ENCODE results near the gene PRR35. TPM values are rescaled to one million over a fixed set of nuclear protein-coding genes. Genes with fewer than 3 reads are reported as not detected.

PRR35 gene
- total RNA-seq, 1 experiment from 2014 or later: 0.41 TPM

DNA sequence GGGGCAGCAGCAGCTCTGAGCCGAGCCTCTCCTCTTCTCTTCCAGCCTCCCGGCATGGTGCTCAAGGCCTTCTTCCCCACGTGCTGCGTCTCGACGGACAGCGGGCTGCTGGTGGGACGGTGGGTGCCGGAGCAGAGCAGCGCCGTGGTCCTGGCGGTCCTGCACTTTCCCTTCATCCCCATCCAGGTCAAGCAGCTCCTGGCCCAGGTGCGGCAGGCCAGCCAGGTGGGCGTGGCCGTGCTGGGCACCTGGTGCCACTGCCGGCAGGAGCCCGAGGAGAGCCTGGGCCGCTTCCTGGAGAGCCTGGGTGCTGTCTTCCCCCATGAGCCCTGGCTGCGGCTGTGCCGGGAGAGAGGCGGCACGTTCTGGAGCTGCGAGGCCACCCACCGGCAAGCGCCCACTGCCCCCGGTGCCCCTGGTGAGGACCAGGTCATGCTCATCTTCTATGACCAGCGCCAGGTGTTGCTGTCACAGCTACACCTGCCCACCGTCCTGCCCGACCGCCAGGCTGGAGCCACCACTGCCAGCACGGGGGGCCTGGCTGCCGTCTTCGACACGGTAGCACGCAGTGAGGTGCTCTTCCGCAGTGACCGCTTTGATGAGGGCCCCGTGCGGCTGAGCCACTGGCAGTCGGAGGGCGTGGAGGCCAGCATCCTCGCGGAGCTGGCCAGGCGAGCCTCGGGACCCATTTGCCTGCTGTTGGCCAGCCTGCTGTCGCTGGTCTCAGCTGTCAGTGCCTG, 14.0 kb downstream of the PRR35 start:
- in situ Hi-C loops (cut with HindIII; ENCODE audit: low sequenced_read_pairs): no loop called here

DNA sequence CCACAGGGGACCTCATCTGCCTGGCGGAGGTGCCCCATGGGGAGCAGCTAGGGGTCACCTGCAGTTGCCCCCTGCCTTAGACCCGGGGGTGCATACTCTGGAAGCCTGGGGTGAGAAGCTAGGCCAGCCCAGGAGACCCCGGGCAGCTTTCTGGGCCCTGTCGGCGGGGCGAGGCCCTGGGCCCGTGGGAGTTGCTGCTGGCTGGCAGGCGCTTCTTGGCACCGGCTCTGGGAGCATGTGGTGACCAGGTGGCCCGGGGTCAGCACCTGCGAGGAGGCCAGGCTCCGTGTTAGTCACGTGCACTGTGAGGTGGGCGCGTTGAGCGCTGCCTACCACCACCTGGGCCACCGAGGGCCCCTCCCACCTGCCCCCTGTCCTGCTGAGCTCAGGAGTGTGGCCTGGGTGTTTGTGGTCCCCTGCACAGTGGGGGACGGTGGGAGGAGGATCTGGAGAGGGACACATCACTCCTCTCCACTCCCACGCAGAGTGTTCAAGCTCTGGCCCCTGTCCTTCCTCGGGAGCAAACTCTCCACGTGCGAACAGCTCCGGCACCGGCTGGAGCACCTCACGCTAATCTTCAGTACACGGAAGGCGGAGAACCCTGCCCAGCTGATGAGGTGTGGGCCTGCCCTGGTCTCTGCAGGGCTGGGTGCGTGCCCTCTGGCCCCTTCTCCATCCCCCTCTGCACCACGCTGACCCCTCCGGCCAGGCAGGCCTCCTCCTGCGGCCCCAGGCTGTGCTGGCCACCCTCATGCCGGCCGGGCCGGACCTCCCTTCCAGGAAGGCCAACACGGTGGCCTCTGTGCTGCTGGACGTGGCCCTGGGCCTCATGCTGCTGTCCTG, 15.4 kb downstream of the PRR35 start:
- no peak for DNase-seq (ENCODE audit: low spot score)
- in situ Hi-C loops (cut with HindIII; ENCODE audit: low sequenced_read_pairs): no loop called here

More for the DNA sequence above, 14.0 kb downstream of the PRR35 start:
- DNase-seq (ENCODE audit: low spot score): no peak

DNA sequence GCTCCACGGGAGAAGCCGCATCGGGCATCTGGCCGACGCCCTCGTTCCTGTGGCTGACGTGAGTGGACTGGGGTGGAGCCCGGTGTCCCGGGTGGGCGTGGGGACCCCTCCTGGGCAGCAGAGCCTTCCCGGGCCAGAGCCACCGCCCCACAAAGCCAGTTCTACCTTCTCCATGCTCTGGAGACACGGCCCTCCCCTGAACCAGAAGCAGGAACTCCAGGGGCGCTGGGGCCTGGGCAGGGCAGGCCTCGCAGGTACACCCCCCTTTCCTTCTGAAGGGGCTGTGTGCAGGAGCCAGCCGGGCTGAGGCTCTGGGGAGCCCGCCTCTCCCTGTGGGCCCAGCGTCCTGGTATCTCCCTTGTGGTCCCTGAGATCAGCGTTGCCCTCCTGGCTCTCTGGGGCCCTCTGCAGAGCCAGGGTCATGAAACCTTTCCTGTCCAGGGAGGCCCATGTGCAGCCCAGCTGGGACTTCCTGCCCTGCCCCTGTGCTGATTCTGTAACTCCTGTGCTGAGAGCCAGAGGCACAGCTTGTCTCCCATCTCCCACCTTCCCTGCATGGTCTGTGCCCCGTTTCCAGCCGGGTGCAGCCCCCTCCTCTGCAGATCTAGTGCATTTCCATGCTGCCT, 16.1 kb downstream of the PRR35 start:
- no peak for DNase-seq (ENCODE audit: low spot score)
- in situ Hi-C loops (cut with HindIII; ENCODE audit: low sequenced_read_pairs): no loop called here

DNA sequence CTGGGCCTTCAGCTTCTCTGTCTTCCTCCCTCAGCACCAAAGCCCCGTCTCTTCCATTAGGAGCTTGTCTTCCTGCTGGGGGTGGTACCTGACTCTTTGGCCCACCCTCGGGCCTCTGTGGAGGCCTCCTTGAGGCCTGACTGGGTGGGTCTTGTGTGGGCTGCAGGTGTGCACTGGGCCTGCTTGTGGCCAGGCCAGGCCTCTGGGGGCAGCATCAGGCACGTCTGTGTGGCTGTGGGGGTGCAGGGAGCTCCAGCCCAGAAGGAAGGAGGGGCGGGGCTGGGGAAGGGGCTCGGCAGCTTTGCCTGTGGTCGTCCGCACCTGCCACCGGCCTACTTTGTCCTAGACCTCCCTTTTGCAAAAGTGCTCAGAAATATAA, 16.6 kb downstream of the PRR35 start:
- in situ Hi-C loops (cut with HindIII; ENCODE audit: low sequenced_read_pairs): no loop called here

DNA sequence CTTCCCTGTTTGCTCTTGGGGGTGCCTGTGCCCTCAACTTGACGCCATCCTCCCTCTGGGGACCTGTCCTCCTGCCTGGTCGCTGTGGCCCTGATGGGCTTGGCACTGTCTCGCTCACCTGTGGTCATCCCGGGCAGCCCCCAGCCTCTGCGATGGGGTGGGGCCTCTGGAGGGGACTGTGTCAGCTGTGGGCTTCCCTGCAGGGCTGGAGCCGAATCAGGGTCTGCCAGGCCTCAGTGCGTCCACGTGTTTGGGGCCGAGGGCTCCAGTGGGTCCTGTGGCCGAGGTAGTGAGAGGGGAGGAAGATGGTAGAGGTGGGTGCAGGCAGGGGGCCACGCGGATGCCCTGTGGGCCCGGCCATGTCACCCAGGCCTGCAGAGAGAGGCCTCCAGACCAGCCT, 17.6 kb downstream of the PRR35 start:
- no peak for DNase-seq (ENCODE audit: low spot score)
- in situ Hi-C loops (cut with HindIII; ENCODE audit: low sequenced_read_pairs): no loop called here

More for the DNA sequence above, 16.6 kb downstream of the PRR35 start:
- no peak for DNase-seq (ENCODE audit: low spot score)

DNA sequence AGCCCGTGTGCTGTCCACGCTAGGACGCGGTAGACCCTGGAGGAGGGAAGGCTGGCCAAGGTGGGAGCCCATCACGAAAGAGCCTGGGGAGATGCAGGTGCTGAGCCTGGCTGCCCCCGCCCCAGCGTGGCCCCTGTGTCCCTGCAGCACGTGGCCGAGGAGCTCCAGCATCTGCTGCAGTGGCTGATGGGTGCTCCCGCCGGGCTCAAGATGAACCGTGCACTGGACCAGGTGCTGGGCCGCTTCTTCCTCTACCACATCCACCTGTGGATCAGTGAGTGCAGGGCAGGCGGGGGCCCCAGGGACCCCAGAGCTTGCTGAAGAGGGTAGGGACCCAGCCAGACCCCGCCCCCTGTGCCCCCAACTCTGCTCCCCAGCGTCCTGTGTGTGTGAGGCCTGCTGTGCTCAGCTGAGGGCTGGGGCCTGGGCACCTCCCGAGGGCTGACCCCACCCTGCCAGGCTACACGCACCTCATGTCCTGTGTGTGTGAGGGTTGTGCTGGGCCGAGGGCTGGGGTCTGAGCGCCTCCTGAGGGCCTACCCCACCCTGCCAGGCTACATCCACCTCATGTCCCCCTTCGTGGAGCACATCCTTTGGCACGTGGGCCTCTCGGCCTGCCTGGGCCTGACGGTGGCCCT, 18.2 kb downstream of the PRR35 start:
- no peak for DNase-seq (ENCODE audit: low spot score)
- in situ Hi-C loops (cut with HindIII; ENCODE audit: low sequenced_read_pairs): no loop called here

DNA sequence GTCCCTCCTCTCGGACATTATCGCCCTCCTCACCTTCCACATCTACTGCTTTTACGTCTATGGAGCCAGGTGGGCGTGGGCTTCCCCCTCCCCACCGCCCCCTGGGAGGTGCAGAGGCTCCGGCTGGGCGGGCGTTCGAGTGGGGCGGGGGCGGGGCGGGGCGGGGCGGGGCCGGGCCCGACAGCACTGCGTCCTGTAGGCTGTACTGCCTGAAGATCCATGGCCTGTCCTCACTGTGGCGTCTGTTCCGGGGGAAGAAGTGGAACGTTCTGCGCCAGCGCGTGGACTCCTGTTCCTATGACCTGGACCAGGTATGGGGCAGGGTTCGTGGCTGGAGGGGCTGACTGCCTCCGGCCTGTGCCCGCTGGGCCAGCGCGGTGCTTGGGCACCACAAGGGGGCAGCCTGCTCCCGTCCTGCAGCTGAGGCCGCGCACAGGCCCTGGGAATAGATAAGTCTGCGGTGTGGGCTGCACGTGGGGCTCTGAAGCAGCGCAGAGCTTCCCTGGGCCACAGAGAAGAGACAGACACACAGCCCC, 18.7 kb downstream of the PRR35 start:
- in situ Hi-C loops (cut with HindIII; ENCODE audit: low sequenced_read_pairs): no loop called here
- peak; percentile 80 for DNase-seq (ENCODE audit: low spot score)

DNA sequence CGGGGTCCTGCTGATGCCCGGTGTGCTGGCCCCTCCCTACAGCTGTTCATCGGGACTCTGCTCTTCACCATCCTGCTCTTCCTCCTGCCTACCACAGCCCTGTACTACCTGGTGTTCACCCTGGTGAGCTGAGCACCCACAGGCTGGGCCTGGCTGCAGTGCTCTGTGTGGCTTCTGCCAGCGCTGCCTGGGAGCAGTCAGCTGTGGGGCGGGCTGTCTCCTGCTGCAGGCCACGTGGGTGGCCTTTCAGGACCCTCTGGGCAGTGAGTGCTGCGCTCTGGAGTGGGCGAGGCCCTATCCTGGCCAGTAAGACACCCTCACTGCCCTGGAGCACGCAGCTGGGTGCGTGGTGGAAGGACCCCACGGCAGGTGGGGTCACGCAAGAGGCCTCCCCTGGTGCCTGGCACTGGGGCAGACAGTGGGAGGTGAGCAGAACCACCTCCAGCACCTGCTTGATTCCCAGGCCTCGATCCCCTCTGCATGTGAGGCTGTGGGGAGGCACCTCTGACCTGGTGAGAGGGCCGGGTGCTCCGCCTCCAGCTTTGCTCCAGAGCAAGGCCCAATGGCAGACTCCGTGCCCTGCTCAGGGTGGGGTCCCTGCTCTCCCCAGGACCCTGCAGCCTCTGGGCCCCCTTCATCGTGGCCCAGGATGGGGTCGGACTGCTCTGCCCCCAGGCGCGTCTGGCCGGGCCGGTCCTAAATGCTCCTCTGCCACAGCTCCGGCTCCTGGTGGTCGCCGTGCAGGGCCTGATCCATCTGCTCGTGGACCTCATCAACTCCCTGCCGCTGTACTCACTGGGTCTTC, 20.1 kb downstream of the PRR35 start:
- no peak for DNase-seq (ENCODE audit: low spot score)
- in situ Hi-C loops (cut with HindIII; ENCODE audit: low sequenced_read_pairs): no loop called here

DNA sequence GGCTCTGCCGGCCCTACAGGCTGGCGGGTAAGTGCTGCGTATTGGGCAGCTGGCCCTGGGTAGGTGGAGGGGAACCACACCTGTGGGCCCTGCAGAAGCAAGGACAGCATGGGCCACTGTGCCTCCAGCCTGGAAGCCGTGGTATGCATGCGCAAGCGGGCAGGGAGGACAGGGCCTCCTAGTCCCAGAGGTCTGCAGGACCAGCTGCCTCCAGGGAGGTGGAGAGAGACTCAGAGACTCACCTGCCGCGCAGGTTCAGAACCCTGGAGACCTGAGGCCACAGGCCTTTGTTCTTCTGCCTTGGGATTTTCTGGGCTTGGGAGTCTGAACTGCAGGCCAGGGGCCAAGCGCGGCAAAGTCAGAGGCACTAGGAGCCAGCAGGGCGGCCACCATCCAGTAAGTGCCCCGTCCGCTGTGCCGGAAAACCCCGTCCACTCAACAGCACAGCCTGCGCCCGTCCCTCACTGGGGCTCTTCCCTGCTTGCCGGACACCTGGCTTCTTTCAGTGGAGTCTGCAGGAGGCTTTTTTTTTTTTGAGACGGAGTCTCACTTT, 20.8 kb downstream of the PRR35 start:
- in situ Hi-C loops (cut with HindIII; ENCODE audit: low sequenced_read_pairs): no loop called here
- DNase-seq (ENCODE audit: low spot score): no peak

DNA sequence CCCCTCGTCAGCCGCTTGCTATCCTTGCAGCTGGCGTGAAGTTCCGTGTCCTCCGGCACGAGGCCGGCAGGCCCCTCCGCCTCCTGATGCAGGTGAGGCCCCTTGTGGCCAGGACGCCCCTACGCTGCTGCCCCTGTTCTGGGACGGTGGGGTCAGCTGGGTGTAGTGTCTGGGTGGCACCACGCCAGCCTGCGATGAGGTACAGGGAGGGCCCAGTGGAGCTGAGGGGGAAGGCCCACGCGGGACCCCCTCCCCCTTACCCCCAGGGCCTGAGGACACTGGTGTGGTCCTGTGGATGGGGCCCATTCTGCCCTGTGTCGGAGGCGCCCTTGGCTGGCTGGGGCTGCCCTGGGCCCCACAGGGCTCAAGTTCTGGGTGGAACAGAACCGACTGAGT, 22.0 kb downstream of the PRR35 start:
- no peak for DNase-seq (ENCODE audit: low spot score)
- in situ Hi-C loops (cut with HindIII; ENCODE audit: low sequenced_read_pairs): no loop called here

DNA sequence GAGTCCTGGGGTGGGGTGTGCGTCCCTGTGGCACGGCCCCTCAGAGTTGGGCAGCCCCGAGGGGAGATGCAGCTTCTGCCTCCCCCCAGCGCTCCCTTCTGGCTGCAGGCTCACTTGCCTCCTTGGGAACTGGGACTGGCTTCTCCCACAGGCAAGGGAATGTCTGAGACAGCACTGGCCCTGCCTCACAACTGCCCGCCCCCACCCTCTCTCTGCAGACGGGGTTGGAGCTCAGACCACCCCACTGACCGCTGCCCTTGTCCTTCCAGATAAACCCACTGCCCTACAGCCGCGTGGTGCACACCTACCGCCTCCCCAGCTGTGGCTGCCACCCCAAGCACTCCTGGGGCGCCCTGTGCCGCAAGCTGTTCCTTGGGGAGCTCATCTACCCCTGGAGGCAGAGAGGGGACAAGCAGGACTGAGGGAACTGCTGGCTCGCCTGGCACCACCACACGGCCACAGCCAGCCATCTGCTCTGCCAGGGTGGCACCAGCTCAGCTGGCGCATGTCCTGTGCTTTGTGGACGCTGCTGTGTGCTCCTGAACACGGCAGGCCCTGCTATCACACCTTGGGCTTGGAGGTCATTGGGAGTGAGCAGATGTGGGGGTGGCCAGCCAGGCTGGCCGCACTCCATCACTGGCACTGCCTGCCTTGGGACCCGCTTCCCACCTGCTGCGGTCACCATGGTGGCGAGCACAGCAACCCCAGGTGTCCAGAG, 22.6 kb downstream of the PRR35 start:
- in situ Hi-C loops (cut with HindIII; ENCODE audit: low sequenced_read_pairs): no loop called here
- peak; percentile 89 for DNase-seq (ENCODE audit: low spot score)

DNA sequence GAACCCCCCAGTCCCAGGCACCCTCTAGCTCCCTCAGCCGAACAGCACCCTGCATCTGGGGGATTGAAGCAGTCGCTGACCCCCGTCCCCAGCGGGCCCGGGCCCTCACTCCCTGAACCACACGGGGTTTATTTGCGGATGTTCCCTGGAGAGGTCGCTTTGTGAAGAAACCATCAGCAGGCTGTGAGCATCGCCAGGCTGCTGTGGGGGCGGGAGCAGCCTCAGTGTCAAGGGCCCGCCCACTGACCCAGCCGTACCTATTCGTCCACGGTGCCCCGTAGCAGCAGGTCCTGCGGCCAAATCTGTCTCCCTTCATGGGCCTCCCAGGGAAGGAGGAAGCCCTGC, 23.2 kb downstream of the PRR35 start:
- in situ Hi-C loops (cut with HindIII; ENCODE audit: low sequenced_read_pairs): no loop called here
- DNase-seq (ENCODE audit: low spot score): no peak

DNA sequence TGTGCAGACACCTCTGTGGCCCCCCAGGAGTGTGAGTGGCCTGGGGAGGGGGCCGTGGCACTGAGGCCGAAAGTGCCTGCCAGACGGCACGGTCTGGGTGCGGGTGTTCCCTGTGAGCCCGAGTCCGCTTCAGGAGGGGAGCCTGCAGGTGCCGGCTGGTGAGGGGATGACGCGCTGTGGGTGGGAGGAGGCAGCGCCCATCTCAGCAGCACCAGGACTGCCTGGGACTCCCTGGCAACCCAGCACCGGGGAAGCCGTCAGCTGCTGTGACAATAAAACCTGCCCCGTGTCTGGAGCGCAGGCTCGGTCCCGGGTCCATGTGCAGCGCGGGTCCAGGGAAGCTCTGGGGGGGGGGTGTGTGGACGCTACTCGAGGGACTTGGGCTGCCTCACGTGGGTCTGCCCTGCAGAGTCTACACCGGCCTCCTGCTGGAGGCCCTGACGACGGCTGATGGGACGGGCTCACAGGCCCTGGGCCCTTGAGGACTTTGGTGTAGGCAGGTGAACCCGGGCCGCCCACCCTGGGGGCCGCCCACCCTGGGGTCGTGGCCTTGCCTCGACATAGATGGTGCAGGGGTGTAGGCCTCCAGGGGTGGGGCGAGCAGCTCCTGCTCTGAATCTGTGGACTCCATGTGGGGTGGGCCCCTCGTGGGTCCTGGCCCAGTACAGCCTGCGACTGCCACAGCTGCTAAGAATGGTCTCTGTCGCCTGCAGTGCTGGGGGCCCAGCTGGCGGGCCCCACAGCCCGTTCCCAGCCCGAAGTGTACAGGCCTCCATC, 23.8 kb downstream of the PRR35 start:
- no peak for DNase-seq (ENCODE audit: low spot score)
- in situ Hi-C loops (cut with HindIII; ENCODE audit: low sequenced_read_pairs): no loop called here

DNA sequence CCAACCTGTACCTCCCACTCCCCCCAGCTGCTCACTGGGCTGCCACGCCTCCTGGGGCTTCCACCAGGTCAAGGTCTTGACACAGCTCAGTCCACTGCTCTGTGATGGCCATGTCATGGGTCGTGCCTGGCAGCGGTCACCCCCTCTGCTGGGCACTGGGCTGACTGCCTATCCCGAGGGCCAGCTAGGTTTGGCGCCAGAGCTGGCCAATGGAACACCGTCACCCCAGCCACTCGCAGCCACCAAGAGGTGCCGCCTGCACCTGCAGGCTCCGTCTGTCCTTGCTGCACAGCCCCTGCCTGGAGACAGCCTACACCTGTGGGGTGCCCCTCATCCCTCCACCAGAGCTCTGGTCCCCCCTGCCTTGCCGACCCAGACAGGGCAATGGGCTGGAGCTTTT, 25.2 kb downstream of the PRR35 start:
- no peak for DNase-seq (ENCODE audit: low spot score)
- in situ Hi-C loops (cut with HindIII; ENCODE audit: low sequenced_read_pairs): no loop called here

DNA sequence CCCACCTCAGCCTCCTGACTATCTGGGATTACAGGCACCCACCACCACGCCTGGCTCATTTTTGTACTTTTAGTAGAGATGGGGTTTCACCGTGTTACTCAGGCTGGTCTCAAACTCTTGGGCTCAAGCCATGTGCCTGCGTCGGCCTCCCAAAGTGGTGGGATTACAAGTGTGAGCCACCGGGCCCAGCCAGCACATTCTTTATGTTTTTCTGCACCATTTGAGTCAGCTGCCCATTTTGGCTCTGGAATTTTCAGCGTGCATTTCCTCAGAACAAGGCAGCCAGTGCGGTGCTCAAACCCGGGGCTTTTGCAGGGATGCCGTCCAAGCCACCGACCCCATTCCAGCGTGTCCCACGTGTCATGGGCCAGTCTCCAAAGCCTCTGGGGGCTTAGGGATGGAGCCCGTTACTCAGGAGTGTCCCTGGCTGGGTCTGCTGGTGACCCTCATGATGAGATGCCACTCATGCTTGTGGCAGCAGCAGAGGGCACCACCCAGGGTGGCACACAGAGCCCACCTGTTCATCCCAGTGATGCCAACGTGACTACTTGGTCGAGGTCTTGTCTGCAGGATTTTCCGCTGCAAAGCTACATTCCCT, 26.0 kb downstream of the PRR35 start:
- in situ Hi-C loops (cut with HindIII; ENCODE audit: low sequenced_read_pairs): no loop called here
- no peak for DNase-seq (ENCODE audit: low spot score)

DNA sequence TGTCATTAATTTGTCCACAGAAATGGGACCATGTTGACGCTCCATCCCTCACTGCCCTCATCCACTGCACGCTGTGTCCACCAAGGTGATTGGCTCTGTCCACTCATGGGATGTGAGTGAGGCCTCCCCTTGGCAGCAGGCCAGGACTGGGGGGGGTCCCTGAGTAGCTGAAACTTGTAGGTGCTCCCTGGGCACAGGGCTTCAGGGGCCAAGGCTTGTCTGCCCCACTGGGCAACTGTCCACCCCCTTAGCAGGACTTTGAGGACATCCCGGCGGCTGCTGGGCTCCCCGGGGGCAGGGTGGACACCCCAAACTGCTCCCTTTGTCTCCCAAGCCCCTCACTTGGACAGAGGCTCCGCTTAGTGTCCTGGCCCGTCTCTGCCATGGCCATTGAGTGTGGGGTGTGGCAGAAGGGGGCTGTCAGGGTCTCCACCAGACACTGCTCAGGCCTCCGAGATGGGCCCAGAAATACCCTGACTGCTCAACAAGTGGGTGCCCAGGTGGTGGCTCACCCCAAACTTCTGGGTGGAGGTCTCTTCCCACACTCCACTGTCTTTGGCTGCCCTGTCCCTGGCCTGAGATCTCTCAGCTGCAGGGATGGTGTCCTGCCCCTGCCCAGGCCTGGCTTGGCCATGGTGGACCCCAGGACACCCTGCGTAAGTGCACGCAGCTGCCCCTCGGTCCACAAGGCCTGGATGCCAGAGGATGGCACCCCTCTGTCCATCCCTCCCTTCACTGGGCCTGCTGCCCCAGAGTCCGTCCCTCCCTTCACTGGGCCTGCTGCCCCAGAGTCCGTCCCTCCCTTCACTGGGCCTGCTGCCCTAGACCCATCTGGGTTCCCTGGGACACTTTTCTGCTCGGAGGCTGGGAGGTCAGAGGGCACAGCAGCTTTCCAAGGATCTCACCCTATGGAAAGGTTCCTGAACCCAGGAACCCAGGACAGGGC, 26.7 kb downstream of the PRR35 start:
- DNase-seq (ENCODE audit: low spot score): no peak
- in situ Hi-C loops (cut with HindIII; ENCODE audit: low sequenced_read_pairs): no loop called here
